Cardiac fibroblast (primary cell): ENCODE measurements around the gene SDHA.

ENCODE experiments used
- DNase-seq, 2 donors: peaks; one replicate each; pipeline versions ENCODE4 v3.0.0 to v3.0.0-alpha.2; 2010; ENCODE audit warnings: low read depth in 2 of 2
- H3K4me3 ChIP-seq, 2 donors: replicated peaks in 1 of 2; 1 replicate in 1 of 2; 2 replicates in 1 of 2; pipeline ENCODE4 v1.5.1; 2011; ENCODE audit warnings: low read depth in 2 of 2, low read length in 2 of 2, mild to moderate bottlenecking in 2 of 2, moderate library complexity in 1 of 2
- CTCF ChIP-seq: IDR thresholded peaks from one replicate; pipeline ENCODE4 v1.5.1; 2011; ENCODE audit warnings: low read depth, mild to moderate bottlenecking, low read length, inconsistent platforms

Gene SDHA

GRCh38 chr5:217494-218456 is at the start of gene SDHA, which contains the start of gene CCDC127:
SDHA (plus strand) TSS chr5:218320; CDS start chr5:218356, 36 bp downstream.
CCDC127 (minus strand) TSS chr5:218153; CDS start chr5:216849, 1,304 bp downstream.
- TF ChIP-seq CTCF = peak; percentile 41
- peak within 1 kb of the TSS; percentile 93 to 97 for H3K4me3 ChIP-seq
- peak; percentile 88 to 94 for DNase-seq

GRCh38 chr5:169071-169727 is 48.9 kb upstream of the SDHA start:
- no peak for TF ChIP-seq CTCF
- no peak overlapping the region for H3K4me3 ChIP-seq
- peak; percentile 90 to 93 for DNase-seq

- TF ChIP-seq CTCF = no peak
- no peak overlapping the region for H3K4me3 ChIP-seq
- DNase-seq = no peak
Measured at GRCh38 chr5:169728-170094, 48.4 kb upstream of the SDHA start.

- no peak overlapping the region for H3K4me3 ChIP-seq
- DNase-seq = no peak
- TF ChIP-seq CTCF = no peak
Measured at GRCh38 chr5:170971-171800, 46.9 kb upstream of the SDHA start.

GRCh38 chr5:171801-172331 is 46.3 kb upstream of the SDHA start:
- no peak for TF ChIP-seq CTCF
- DNase-seq = no peak

GRCh38 chr5:172421-172820 is 45.7 kb upstream of the SDHA start:
- no peak overlapping the region for H3K4me3 ChIP-seq
- no peak for DNase-seq
- no peak for TF ChIP-seq CTCF

More at GRCh38 chr5:171801-172331, 46.3 kb upstream of the SDHA start:
- H3K4me3 ChIP-seq = no peak overlapping the region
